ENCODE measurements around the gene RNF43. TPM values are rescaled to one million over a fixed set of nuclear protein-coding genes. Genes with fewer than 3 reads are reported as not detected.

Gene RNF43
- total RNA-seq, 1 donor from 2014 or later: 19.2 TPM

DNA sequence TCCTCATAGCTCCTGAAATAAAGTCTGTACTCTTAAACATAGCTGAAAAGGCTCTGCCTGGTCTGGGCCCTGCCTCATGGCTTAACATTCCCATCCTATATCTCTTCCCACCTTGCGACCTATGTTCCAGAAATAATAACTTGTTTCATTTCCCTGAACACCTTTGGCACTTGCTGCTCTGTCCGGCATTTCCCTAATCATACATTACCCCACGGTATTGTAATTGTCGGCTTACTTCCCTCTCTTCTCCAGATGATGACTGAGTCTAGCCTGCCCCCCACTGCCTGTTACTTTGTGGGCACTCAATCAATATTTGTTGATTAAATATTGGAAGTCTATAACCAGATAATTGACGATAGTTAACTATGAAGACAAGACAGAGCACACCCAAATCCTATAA lies 42.1 kb downstream of the RNF43 start:
- Mint-ChIP-seq H3K4me3 (ENCODE audit: low read depth) (no peak overlapping the region), H3K4me1 (ENCODE audit: low read depth) (peaks cover 38% of the 10 kb centered on the region), H3K9me3 (ENCODE audit: low read depth) (no peaks in the 10 kb centered on the region), H3K27ac (no peak overlapping the region), H3K27me3 (no peaks in the 10 kb centered on the region), H3K36me3 (ENCODE audit: insufficient read depth) (peaks cover 3% of the 10 kb centered on the region)
- TF ChIP-seq, protein P1, sequence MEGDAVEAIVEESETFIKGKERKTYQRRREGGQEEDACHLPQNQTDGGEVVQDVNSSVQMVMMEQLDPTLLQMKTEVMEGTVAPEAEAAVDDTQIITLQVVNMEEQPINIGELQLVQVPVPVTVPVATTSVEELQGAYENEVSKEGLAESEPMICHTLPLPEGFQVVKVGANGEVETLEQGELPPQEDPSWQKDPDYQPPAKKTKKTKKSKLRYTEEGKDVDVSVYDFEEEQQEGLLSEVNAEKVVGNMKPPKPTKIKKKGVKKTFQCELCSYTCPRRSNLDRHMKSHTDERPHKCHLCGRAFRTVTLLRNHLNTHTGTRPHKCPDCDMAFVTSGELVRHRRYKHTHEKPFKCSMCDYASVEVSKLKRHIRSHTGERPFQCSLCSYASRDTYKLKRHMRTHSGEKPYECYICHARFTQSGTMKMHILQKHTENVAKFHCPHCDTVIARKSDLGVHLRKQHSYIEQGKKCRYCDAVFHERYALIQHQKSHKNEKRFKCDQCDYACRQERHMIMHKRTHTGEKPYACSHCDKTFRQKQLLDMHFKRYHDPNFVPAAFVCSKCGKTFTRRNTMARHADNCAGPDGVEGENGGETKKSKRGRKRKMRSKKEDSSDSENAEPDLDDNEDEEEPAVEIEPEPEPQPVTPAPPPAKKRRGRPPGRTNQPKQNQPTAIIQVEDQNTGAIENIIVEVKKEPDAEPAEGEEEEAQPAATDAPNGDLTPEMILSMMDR (IDR thresholded peaks at IDR 0.05; ENCODE audit: unreplicated experiment): no peak
- DNase-seq (ENCODE audit: low spot score, unreplicated experiment): no peak

DNA sequence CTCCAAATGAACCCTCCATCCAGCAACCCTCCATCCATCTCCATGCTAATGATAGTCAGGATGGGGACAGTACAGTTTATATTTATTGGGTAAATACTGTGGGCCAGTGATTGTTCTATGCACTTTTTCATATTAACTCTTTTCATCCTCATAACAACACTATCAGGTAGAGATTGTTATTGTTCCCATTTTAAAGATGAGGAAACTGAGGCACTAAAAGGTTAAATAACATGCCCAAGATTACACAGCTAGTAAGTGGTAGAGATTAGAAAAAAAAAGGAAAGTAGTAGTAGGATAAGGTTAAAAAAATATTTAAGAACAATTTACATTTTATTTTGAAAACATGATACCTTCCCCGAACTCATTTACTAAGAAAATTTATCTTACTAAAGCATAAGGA lies 43.4 kb downstream of the RNF43 start:
- H3K27me3 Mint-ChIP-seq: no peaks in the 10 kb centered on the region
- TF ChIP-seq, protein P1 (IDR thresholded peaks at IDR 0.05; ENCODE audit: unreplicated experiment): no peak
- H3K9me3 Mint-ChIP-seq (ENCODE audit: low read depth): no peaks in the 10 kb centered on the region
- no peak overlapping the region for H3K4me3 Mint-ChIP-seq (ENCODE audit: low read depth)
- H3K36me3 Mint-ChIP-seq (ENCODE audit: insufficient read depth): peaks cover 5% of the 10 kb centered on the region
- H3K27ac Mint-ChIP-seq: no peak overlapping the region
- DNase-seq (ENCODE audit: low spot score, unreplicated experiment): no peak
- peaks cover 30% of the 10 kb centered on the region for H3K4me1 Mint-ChIP-seq (ENCODE audit: low read depth)

DNA sequence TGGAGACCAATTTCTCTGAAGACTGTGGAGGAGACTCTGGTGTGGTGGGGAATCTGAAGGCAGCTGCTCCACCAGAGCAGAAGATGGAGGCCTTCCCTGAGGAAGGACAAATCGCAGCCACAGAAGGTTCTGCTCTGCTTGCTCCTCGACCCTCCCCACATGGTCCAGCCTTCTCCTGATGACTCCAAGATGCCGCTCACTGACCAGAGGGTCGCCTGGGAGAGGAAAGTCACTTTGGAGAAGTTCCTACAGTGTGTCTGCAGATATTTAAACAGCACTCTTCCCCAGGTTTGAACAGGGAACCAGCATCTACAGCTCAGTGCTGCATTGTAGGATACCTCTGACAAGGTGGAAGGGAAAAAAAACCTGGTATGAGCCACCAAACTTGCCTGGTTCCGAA lies 44.3 kb downstream of the RNF43 start:
- TF ChIP-seq, protein P1 (IDR thresholded peaks at IDR 0.05; ENCODE audit: unreplicated experiment): no peak
- Mint-ChIP-seq H3K36me3 (ENCODE audit: insufficient read depth) (peaks cover 5% of the 10 kb centered on the region), H3K4me1 (ENCODE audit: low read depth) (peaks cover 26% of the 10 kb centered on the region), H3K27me3 (no peaks in the 10 kb centered on the region), H3K27ac (peak overlapping the region; percentile 2), H3K9me3 (ENCODE audit: low read depth) (no peaks in the 10 kb centered on the region), H3K4me3 (ENCODE audit: low read depth) (no peak overlapping the region)
- DNase-seq (ENCODE audit: low spot score, unreplicated experiment): no peak

DNA sequence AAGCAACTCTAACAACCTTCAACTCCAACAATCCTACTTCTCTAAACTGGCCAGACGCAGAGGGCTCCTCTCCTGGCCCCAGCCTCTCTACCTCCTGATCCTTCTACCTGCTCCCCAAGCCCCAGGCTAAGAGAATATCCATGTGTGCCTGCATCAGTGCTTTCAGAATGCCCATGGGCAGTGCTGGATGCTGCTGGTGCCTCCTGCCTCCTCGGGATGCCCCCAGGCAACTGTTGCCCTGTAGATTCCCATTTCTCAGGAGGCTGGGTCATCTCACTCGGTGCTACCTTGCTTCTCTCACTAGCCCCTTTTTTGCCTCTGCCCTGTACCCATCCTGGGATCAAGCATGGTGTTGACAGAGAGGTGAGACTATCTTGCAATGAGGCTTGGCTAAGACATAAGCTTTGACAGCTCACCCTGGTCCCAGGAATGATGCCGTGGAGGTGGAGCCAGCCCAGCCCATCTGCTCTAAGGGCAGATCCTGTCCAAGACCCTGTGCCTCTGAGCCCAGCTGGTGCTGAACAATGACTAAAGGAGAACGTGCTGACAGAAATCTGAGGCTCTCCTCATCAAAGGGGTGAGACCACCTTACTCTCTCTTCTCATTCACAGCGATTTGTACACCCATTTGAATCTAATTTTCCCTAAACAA lies 45.9 kb downstream of the RNF43 start:
- H3K27me3 Mint-ChIP-seq: no peaks in the 10 kb centered on the region
- H3K4me1 Mint-ChIP-seq (ENCODE audit: low read depth): peaks cover 14% of the 10 kb centered on the region
- TF ChIP-seq, protein P1 (IDR thresholded peaks at IDR 0.05; ENCODE audit: unreplicated experiment): no peak
- peaks cover 5% of the 10 kb centered on the region for H3K36me3 Mint-ChIP-seq (ENCODE audit: insufficient read depth)
- H3K4me3 Mint-ChIP-seq (ENCODE audit: low read depth): no peak overlapping the region
- DNase-seq (ENCODE audit: low spot score, unreplicated experiment): no peak
- H3K9me3 Mint-ChIP-seq (ENCODE audit: low read depth): no peaks in the 10 kb centered on the region
- peak overlapping the region; percentile 47 for H3K27ac Mint-ChIP-seq

DNA sequence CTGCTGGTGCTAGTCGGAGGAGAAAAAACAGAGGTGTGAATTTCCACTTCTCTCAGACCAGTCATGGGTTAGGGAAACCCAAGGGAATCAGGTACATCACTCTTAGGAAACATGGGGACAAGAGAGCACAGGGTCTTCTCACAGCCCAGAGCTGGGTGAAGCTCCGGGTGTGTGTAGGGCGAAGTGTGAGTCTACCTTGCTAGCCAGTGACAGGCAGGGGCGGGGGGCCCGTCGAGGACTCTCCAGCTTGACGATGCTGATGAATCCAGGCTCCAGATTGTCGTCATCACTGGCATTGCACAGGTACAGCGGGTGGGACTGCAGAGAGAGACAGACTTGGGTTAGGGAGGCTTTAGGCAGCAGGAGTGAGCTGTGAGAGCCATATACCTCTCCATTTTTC lies 46.6 kb downstream of the RNF43 start:
- DNase-seq (ENCODE audit: low spot score, unreplicated experiment): no peak
- no peaks in the 10 kb centered on the region for H3K27me3 Mint-ChIP-seq
- H3K9me3 Mint-ChIP-seq (ENCODE audit: low read depth): no peaks in the 10 kb centered on the region
- peaks cover 15% of the 10 kb centered on the region for H3K4me1 Mint-ChIP-seq (ENCODE audit: low read depth)
- H3K27ac Mint-ChIP-seq: no peak overlapping the region
- peaks cover 5% of the 10 kb centered on the region for H3K36me3 Mint-ChIP-seq (ENCODE audit: insufficient read depth)
- TF ChIP-seq, protein P1 (IDR thresholded peaks at IDR 0.05; ENCODE audit: unreplicated experiment): no peak
- H3K4me3 Mint-ChIP-seq (ENCODE audit: low read depth): no peak overlapping the region
